Cerebellar nuclear complex (tissue), 1 donor: ENCODE results near the gene DUS1L.

Experiments
- DNase-seq, 2 experiments: peaks; one replicate each; lab custom pipeline; 2025; lab: John Stamatoyannopoulos, UW

The DUS1L gene

GRCh38 chr17:82012640-82013295 lies 52.8 kb downstream of the DUS1L start:
- no peak for DNase-seq

GRCh38 chr17:82012261-82012639 lies 53.4 kb downstream of the DUS1L start:
- DNase-seq = no peak

- no peak for DNase-seq
Measured at GRCh38 chr17:82011617-82012187, 53.9 kb downstream of the DUS1L start.

- DNase-seq = no peak
Measured at GRCh38 chr17:82010575-82011525, 54.8 kb downstream of the DUS1L start.

GRCh38 chr17:82009413-82009812 lies 56.2 kb downstream of the DUS1L start:
- no peak for DNase-seq

- no peak for DNase-seq
Measured at GRCh38 chr17:82008941-82009405, 56.6 kb downstream of the DUS1L start.

GRCh38 chr17:82008258-82008940 lies 57.2 kb downstream of the DUS1L start:
- no peak for DNase-seq
